WTC11 (cell line): ENCODE measurements around the gene POMGNT1.

Experiments used
- CTCF ChIP-seq: fragments of 200-600 bp; IDR thresholded peaks from 2 replicates; pipeline ENCODE4 v1.8.0; 2022; ENCODE audit warnings: antibody characterized with exemption
- ETV6 ChIP-seq: sonication (generic); formaldehyde crosslinking; IDR thresholded peaks from 2 replicates; pipeline ENCODE4 v1.8.1; 2022; ENCODE audit warnings: mild to moderate bottlenecking, missing genetic modification reagents
- SMAD3 ChIP-seq: sonication (generic); formaldehyde crosslinking; IDR thresholded peaks from 2 replicates; pipeline ENCODE4 v1.8.0; 2022; ENCODE audit warnings: missing genetic modification reagents, mild to moderate bottlenecking, borderline replicate concordance

DNA sequence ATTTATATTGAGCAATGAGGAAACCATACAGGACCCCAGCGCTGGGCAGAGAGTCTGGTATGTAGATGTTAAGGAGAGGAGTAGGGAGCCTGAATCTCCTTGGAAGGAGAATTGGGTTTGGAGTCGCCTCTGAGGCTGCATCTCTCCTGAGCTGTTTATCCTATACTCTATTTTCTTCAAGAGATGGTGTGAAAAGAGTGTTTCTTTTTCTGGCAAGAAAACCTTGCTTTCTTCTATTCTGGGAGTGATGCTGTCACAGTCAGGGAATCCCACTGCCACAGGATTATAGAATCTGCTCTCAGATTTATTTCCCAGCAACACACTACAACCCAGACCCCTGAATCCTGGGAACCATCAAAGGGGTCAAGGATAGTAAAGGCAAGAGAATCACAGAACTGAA lies 8.2 kb upstream of the POMGNT1 start:
- TF ChIP-seq SMAD3 (CRISPR knock-in tag) (no peak), CTCF (no peak), ETV6 (no peak)
